GM18520 (cell line): ENCODE measurements around the gene CHN1.

Source experiments
- ATAC-seq: cut with Tn5 transposase; IDR thresholded peaks from one replicate; pipeline ENCODE4 v1.9.1; 2021; ENCODE audit not compliant: unreplicated experiment

CHN1 gene

DNA sequence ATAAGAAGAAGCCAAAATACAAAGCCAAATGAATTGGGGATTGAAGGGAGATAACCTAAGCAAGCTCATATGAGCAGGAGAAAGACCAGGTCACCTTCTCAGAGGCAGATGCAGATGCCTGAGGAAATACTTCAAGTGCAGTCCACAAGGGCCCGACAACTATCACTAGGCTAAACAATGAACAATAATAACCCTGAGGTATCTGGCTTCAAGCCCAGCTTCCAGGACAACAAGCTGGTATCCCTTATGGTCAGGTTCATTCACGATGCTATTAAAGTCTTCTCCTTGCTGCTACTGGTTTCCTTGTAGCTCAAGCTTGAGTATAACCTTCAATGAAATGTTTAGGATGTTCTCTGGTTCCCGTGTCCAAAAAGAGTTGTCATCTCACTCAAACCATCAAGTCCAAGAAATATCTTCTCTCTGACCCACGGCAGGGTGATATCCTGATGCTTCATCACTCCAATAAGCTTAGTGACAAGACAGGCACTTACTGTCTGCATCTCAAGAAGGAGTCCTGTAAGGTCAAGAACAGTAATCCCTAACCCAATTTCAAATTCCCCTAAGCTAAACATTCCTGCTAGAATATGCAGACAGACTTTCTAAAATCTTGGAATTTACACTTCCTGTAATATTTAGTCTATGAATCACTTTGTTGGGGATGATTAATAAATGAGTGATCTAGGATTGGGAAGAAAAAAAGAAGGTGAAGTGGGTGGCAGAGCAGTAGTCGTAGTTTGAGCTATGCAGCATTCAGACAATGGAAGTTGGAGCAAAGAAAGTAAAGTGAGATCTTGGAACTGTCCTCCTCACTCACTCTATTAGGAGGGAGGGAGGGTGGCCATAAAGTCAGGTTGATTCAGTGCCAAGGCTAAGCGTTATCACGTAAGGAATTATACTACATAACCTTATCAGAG is 33.1 kb downstream of the CHN1 start:
- no peak for ATAC-seq

DNA sequence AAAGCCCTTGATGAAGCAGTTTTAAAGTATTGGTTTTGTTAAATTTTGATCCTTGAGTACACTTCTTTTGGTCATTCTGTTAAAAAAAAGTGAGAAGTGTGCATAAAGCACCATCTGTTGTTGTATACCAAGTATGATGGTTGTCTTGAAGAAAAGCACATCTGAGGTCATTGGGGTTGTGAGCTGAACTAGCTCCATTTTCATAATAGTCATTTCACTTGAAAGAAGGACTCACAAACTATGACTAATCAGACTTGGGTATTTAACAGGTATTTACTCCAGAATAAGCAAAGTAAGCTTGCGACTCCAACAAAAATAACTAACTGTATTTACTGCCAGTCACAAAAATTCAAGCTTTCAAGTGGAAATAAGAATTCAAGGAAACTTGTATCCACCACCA is 35.1 kb downstream of the CHN1 start:
- ATAC-seq: no peak

- ATAC-seq: no peak
Measured at GRCh38 chr2:174969091-174969734, 36.0 kb downstream of the CHN1 start.

- ATAC-seq: no peak
Measured at GRCh38 chr2:174967691-174968260, 37.4 kb downstream of the CHN1 start.

DNA sequence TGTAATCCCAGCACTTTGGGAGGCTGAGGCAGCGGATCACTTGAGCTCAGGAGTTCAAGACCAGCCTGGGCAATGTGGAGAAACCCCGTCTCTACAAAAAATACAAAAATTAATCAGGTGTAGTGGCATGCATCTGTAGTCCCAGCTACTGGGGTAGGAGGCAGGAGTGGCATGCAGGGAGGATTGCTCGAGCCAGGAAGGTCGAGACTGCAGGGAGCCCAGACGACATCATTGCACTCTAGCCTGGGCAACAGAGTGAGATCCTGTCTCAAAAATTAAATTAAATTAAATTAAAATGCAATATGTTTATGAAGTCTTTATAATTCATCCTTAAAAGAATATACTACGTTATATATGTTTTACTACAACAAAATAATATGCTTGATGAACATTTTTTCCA is 38.1 kb downstream of the CHN1 start:
- no peak for ATAC-seq

GRCh38 chr2:174965992-174966744 is 39.0 kb downstream of the CHN1 start:
- ATAC-seq: no peak

GRCh38 chr2:174965551-174965950 is 39.6 kb downstream of the CHN1 start:
- no peak for ATAC-seq

DNA sequence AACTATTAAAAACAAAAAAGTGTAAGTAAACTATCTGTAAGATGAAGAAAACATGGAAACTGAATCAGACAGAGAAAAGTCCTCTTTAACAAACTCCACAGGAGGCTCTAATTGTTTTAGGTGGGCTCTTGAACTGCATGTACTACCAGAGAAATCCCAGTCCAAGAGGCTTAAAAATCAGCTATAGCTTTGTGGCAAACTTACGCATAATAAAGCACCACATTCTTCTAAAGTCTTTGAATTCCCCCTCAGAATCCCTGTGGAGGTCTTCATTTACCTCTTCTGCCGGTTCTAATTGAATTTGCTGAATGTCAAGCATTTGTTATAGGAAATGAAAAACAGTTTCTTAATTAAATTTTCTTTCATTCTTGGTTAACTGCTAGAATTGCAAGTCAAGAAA is 40.8 kb downstream of the CHN1 start:
- no peak for ATAC-seq

GRCh38 chr2:174963437-174964400 is 41.5 kb downstream of the CHN1 start:
- ATAC-seq: no peak

DNA sequence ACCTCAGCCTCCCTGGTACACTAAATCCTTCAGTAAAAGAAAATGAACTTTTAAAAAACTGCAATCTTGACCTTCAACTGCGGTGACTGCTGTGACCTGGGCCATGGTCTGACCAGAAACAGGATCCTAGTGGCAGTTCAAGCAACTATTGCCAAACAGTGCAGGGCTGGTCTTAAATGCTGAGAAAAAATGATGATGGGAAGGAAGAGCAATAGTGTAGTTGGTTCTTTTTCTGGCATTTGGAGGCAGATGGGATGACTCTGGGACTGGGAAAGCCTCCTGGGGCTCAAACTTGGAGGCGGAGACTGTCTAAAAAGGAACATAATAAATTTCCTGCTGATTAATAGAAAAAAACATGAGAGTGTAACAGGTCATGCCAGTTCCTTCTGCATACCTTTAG is 45.4 kb downstream of the CHN1 start:
- no peak for ATAC-seq

GRCh38 chr2:174957050-174957449 is 48.1 kb downstream of the CHN1 start:
- no peak for ATAC-seq

- no peak for ATAC-seq
Measured at GRCh38 chr2:174952607-174953006, 52.6 kb downstream of the CHN1 start.

- no peak for ATAC-seq
Measured at GRCh38 chr2:174951745-174952144, 53.4 kb downstream of the CHN1 start.

- ATAC-seq: no peak
Measured at GRCh38 chr2:174949988-174950687, 55.0 kb downstream of the CHN1 start.

DNA sequence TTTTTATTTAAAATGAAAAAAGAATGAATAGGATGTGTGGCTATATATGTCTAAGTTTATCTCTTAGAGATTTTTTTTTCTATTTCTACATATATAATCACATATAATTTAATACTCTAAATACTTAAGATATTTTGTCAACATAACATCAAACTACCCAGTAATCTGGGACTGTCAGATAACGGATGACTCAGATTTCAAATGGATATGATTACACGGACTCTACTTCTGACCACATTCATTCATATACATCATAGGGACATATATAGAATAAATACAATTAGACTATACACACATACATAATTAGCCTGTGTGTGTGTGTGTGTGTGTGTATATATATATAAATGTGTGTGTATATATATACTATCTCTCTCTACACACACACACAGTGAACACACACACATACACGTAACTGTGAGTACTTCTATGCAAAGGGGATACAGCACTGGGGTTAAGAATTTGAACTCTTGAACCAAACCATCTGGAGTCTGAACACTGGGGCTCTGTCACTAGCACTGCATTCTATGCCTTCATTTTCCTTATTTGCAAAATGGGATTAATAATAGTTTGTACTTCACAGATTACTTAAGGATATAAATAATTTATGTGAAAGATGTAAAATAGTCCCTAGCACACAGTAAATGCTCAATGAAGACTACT is 59.5 kb downstream of the CHN1 start:
- no peak for ATAC-seq

GRCh38 chr2:174939046-174939445 is 66.1 kb downstream of the CHN1 start:
- no peak for ATAC-seq

DNA sequence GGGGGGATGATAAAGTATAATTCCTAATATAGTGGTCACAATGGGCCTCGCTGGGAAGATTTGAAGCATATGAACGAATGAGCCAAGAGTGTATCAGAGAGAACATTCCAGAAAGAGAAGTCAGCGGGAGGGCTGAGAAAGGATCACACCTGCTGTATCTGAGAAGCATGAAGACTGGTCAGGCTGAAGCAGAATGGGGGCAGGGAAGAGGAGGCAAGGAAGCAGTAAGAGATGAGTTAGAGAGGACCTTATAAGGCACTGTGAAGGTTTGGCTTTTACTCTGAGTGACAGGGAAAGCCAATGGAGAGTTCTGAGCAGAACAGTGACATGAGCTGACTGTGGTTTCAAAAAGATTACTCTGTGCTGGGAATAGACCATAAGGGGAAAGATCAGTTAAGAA is 73.5 kb downstream of the CHN1 start:
- no peak for ATAC-seq

- no peak for ATAC-seq
Measured at GRCh38 chr2:174929786-174930185, 75.4 kb downstream of the CHN1 start.
